Gastroesophageal sphincter (tissue), 4 donors: ENCODE data around the gene SVOPL. TPM values are rescaled to one million over a fixed set of nuclear protein-coding genes. Genes with fewer than 3 reads are reported as not detected.

Experiments used
- ATAC-seq: fragments of 150-250 bp; one replicate; pipeline ENCODE4 v1.9.1; 2016; ENCODE audit warnings: mild to moderate bottlenecking, moderate library complexity
- H3K27ac ChIP-seq, 4 donors: fragments of 200-600 bp; sonication (generic) in 3 of 4; 1 replicate in 3 of 4; 2 replicates in 1 of 4; pipeline ENCODE4 v1.5.1; 2016 to 2019
- H3K27me3 ChIP-seq: fragments of 200-600 bp; sonication (generic); one replicate; pipeline ENCODE4 v1.5.1; 2019
- H3K36me3 ChIP-seq, 2 donors: fragments of 200-600 bp; sonication (generic); one replicate each; pipeline ENCODE4 v1.5.1; 2019; ENCODE audit warnings: control low read depth in 1 of 2
- H3K4me1 ChIP-seq, 3 donors: fragments of 200-600 bp; sonication (generic); 1 replicate in 2 of 3; 2 replicates in 1 of 3; pipeline ENCODE4 v1.5.1; 2016 to 2019; ENCODE audit warnings: control low read depth in 2 of 3
- H3K4me3 ChIP-seq, 2 donors: fragments of 200-600 bp; sonication (generic); one replicate each; pipeline ENCODE4 v1.5.1; 2019; ENCODE audit warnings: mild to moderate bottlenecking in 1 of 2, moderate library complexity in 1 of 2
- H3K9me3 ChIP-seq, 3 donors: fragments of 200-600 bp; sonication (generic); one replicate each; pipeline ENCODE4 v1.5.1; 2017 to 2019; ENCODE audit warnings: control low read depth in 2 of 3
- EP300 ChIP-seq: sonication (generic); formaldehyde crosslinking; IDR thresholded peaks from one replicate; pipeline ENCODE4 v1.6.1; 2017; ENCODE audit warnings: antibody characterized with exemption, mild to moderate bottlenecking
- POLR2A ChIP-seq, 2 donors: fragments of 450-650 bp; IDR thresholded peaks; one replicate each; pipeline ENCODE4 v1.6.1; 2017; ENCODE audit warnings: antibody characterized with exemption in 2 of 2, mild to moderate bottlenecking in 2 of 2, moderate library complexity in 1 of 2
- POLR2AphosphoS5 ChIP-seq: sonication (generic); formaldehyde crosslinking; IDR thresholded peaks from one replicate; pipeline ENCODE4 v1.6.1; 2017; ENCODE audit warnings: antibody characterized with exemption
- WGBS, 2 donors: methylation state at CpG; one replicate each; pipeline ENCODE4 v1.1.5; 2018; ENCODE audit warnings: low coverage in 1 of 2; 5-methylcytosine and 5-hydroxymethylcytosine counted together
- total RNA-seq, 4 donors: library from RNA; depleted of rRNA; stranded (reverse); fragments of >200 nt; gene quantifications; one replicate each; pipeline ENCODE4 v1.1.0, GENCODE V29; 2016
- TF ChIP-seq, protein P1 (sequence below), 4 experiments: fragments of 200-600 bp in 2 of 4; fragments of 450-650 bp in 2 of 4; sonication (generic) in 1 of 4; IDR thresholded peaks; one replicate each; pipeline ENCODE4 v1.5.1; 2017 to 2019; ENCODE audit warnings: antibody characterized with exemption in 4 of 4, mild to moderate bottlenecking in 2 of 4, moderate library complexity in 2 of 4

The SVOPL gene
- total RNA-seq, 4 donors from 2014 or later: 0.08 TPM; not detected in 3

- 95% methylated on average over 4 of the region's 8 CpGs; no CpG with 5 or more reads in 1 of the 2 donors for WGBS, 2 donors
- H3K27ac ChIP-seq: no peak overlapping the region
- H3K4me3 ChIP-seq: no peak overlapping the region
- peaks cover 0 to 51% (median 0%) of the 10 kb centered on the region in 3 donors for H3K9me3 ChIP-seq
- H3K27me3 ChIP-seq: no peaks in the 10 kb centered on the region
- TF ChIP-seq, protein P1, sequence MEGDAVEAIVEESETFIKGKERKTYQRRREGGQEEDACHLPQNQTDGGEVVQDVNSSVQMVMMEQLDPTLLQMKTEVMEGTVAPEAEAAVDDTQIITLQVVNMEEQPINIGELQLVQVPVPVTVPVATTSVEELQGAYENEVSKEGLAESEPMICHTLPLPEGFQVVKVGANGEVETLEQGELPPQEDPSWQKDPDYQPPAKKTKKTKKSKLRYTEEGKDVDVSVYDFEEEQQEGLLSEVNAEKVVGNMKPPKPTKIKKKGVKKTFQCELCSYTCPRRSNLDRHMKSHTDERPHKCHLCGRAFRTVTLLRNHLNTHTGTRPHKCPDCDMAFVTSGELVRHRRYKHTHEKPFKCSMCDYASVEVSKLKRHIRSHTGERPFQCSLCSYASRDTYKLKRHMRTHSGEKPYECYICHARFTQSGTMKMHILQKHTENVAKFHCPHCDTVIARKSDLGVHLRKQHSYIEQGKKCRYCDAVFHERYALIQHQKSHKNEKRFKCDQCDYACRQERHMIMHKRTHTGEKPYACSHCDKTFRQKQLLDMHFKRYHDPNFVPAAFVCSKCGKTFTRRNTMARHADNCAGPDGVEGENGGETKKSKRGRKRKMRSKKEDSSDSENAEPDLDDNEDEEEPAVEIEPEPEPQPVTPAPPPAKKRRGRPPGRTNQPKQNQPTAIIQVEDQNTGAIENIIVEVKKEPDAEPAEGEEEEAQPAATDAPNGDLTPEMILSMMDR (IDR thresholded peaks at IDR 0.05): no peak
- no peak for TF ChIP-seq POLR2AphosphoS5
- TF ChIP-seq EP300: no peak
- no peak for TF ChIP-seq POLR2A (IDR thresholded peaks at IDR 0.05)
- H3K4me1 ChIP-seq: no peaks in the 10 kb centered on the region
- no peak for ATAC-seq
- peaks cover 0 to 100% of the 10 kb centered on the region in 2 donors for H3K36me3 ChIP-seq
Observed at GRCh38 chr7:138565451-138566114, 135.6 kb downstream of the SVOPL start.

DNA sequence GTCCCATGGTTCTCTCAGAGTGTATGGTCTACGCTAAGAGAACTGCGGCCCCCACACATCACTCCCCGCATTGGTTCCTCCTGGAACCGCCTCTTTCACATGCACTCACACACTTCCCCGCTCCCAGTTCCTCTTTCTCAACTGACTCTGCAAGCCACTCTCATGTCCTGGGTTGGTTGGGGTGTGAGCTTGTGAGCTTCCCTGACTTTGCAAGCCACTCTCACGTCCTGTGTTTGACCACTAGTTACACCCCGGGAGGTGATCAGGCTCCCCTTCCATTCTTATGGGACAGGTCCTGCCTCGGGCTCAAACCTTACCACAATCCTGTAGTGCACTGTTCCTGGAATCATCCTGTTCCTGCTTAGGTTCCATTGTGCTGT is 136.1 kb downstream of the SVOPL start:
- TF ChIP-seq POLR2AphosphoS5: no peak
- no peak for TF ChIP-seq POLR2A (IDR thresholded peaks at IDR 0.05)
- TF ChIP-seq, protein P1 (IDR thresholded peaks at IDR 0.05): no peak
- TF ChIP-seq EP300: no peak
- Histone ChIP-seq H3K4me1 (no peaks in the 10 kb centered on the region), H3K27ac (no peak overlapping the region), H3K9me3 (peaks cover 0 to 51% (median 0%) of the 10 kb centered on the region in 3 donors), H3K27me3 (no peaks in the 10 kb centered on the region), H3K4me3 (no peak overlapping the region), H3K36me3 (peaks cover 0 to 100% of the 10 kb centered on the region in 2 donors)
- 91 to 96% methylated on average over 8 of the region's 8 CpGs for WGBS, 2 donors
- ATAC-seq: no peak

DNA sequence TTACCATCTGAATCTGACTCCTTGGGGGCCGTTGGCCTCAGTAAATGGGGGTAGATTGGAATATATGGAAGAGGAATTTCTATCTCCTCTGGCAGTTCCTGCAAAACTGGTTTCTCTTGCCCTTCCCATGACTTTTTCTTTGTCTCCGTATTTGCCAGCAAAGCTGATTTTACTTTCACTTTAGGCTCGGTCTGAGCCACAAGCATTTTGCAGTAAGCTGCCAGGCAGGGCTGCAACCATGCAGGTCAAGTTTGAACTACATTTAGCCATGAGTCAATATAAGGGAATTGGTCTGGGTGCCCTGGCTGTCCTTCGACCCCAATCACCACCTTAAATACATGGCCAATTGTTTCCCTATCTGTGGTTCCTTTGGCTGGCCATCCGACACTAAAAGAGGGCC is 136.8 kb downstream of the SVOPL start:
- Histone ChIP-seq H3K4me3 (no peak overlapping the region), H3K27ac (no peak overlapping the region), H3K9me3 (peaks cover 0 to 56% (median 0%) of the 10 kb centered on the region in 3 donors), H3K27me3 (no peaks in the 10 kb centered on the region), H3K4me1 (no peaks in the 10 kb centered on the region), H3K36me3 (peaks cover 0 to 100% of the 10 kb centered on the region in 2 donors)
- 83 to 90% methylated on average over 1 to 3 of the region's 5 CpGs for WGBS, 2 donors
- no peak for ATAC-seq
- TF ChIP-seq POLR2A (IDR thresholded peaks at IDR 0.05) (no peak), EP300 (no peak), POLR2AphosphoS5 (no peak)
- TF ChIP-seq, protein P1 (IDR thresholded peaks at IDR 0.05): no peak

DNA sequence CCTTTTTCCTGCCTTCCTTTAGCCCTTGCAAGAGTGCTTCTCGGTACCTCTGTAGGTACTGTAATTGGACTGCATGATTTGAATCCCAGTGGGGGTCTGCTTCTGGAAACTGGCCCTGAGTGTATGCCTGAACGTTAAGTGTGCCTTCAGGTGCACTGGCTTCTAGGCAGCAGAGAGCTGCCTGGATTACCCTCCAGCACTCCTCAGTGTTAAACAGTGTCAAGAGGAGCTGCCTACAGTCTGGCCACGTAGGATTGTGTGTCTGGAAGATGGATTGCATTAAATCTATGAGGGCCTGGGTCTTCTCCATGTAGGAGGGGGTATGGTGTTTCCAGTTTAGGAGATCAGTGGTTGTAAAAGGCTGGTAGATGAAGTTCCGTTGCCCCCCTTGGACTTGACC is 137.4 kb downstream of the SVOPL start:
- no peak for ATAC-seq
- WGBS, 2 donors: 61% methylated on average over 4 of the region's 4 CpGs; no CpG with 5 or more reads in 1 of the 2 donors
- no peaks in the 10 kb centered on the region for H3K27me3 ChIP-seq
- H3K9me3 ChIP-seq: peaks cover 0 to 61% (median 0%) of the 10 kb centered on the region in 3 donors
- peaks cover 0 to 100% of the 10 kb centered on the region in 2 donors for H3K36me3 ChIP-seq
- no peaks in the 10 kb centered on the region for H3K4me1 ChIP-seq
- no peak overlapping the region for H3K27ac ChIP-seq
- TF ChIP-seq EP300 (no peak), POLR2AphosphoS5 (no peak), POLR2A (IDR thresholded peaks at IDR 0.05) (no peak)
- TF ChIP-seq, protein P1 (IDR thresholded peaks at IDR 0.05): no peak
- no peak overlapping the region for H3K4me3 ChIP-seq

DNA sequence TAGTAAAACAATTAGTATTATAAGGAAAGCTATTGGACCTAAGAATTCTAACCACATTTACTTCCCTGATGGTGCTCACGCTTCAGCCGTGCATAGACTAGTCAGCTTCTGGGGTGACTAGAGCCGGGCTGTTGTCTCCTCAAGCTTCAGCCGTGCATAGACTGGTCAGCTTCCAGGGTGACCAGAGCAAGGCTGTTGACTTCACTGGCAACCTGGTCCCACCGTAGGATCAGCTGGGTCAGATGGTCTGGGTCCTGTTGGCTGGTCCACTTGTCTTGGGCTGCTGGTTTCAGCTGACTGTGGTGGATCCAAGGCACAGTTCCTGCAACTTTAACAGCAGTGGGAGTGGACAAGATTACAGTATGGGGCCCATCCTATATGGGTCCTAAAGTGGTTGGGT is 141.7 kb downstream of the SVOPL start:
- H3K9me3 ChIP-seq: peaks cover 0 to 83% (median 0%) of the 10 kb centered on the region in 3 donors
- TF ChIP-seq POLR2AphosphoS5 (no peak), EP300 (no peak), POLR2A (IDR thresholded peaks at IDR 0.05) (no peak)
- TF ChIP-seq, protein P1 (IDR thresholded peaks at IDR 0.05): no peak
- no peaks in the 10 kb centered on the region for H3K27me3 ChIP-seq
- no peak for ATAC-seq
- 97% methylated on average over 5 of the region's 5 CpGs; no CpG with 5 or more reads in 1 of the 2 donors for WGBS, 2 donors
- H3K36me3 ChIP-seq: peaks cover 0 to 100% of the 10 kb centered on the region in 2 donors
- H3K4me3 ChIP-seq: no peak overlapping the region
- no peaks in the 10 kb centered on the region for H3K4me1 ChIP-seq
- H3K27ac ChIP-seq: no peak overlapping the region
